SU-DHL-6 (cell line): Measurements from ENCODE around the gene RNF31.

ENCODE experiments used
- EZH2phosphoT487 ChIP-seq: fragments of 200-600 bp; sonication (generic), shearing (Covaris generic); conservative IDR thresholded peaks from 2 replicates; pipeline ENCODE4 v1.6.1; 2018; ENCODE audit warnings: mild to moderate bottlenecking, antibody characterized with exemption, low read length, moderate library complexity, mixed read lengths
- TF ChIP-seq, protein P1 (sequence below): fragments of 200-600 bp; sonication (generic); IDR thresholded peaks from one replicate; pipeline ENCODE4 v1.5.1; 2017; ENCODE audit warnings: antibody characterized with exemption, mild to moderate bottlenecking, low read length, moderate library complexity; ENCODE audit not compliant: insufficient read depth, poor library complexity, severe bottlenecking

DNA sequence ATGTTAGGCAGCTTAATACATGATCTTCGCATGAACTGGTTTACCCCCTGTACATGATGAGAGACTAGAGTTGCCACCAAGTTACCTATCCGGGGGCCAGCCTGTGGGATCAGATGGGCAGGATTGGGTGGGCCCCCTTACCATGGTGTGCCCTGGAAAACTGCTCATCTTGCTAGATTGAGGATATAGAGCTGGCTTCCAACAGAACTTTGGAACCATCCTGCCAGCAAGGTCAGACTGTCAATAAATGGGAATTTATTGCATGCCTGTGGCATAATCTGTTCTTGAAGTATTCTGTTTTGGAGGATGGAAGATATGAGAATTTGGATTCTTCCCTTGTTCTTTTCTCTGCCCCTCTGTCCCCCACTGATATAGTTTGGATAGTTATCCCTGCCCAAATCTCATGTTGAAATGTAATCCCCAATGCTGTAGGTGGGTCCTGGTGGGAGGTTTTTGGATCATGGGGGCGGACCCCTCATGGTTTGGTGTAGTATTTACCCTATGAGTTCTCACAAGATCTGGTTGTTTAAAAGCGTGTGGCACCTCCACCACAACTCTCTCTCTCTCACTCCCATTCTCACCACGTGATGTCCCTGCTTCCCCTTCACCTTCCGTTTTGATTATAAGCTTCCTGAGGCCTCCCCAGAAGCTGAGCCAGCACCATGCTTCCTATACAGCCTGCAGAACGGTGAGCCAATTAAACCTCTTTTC is 51.7 kb downstream of the RNF31 start:
- TF ChIP-seq, protein P1, sequence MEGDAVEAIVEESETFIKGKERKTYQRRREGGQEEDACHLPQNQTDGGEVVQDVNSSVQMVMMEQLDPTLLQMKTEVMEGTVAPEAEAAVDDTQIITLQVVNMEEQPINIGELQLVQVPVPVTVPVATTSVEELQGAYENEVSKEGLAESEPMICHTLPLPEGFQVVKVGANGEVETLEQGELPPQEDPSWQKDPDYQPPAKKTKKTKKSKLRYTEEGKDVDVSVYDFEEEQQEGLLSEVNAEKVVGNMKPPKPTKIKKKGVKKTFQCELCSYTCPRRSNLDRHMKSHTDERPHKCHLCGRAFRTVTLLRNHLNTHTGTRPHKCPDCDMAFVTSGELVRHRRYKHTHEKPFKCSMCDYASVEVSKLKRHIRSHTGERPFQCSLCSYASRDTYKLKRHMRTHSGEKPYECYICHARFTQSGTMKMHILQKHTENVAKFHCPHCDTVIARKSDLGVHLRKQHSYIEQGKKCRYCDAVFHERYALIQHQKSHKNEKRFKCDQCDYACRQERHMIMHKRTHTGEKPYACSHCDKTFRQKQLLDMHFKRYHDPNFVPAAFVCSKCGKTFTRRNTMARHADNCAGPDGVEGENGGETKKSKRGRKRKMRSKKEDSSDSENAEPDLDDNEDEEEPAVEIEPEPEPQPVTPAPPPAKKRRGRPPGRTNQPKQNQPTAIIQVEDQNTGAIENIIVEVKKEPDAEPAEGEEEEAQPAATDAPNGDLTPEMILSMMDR = no peak
- TF ChIP-seq EZH2phosphoT487 = no peak
